ENCODE data around the gene LRCH4.
"Not testable (repeated sequence)": the region's sequence is repeated elsewhere in the genome, so short reads cannot be mapped to it uniquely, and the experiment has no call there.

The LRCH4 gene

GRCh38 chr7:100544967-100545359 lies 41.0 kb downstream of the LRCH4 start:
- DNase-seq (ENCODE audit: low read depth): no peak

GRCh38 chr7:100544386-100544785 lies 41.5 kb downstream of the LRCH4 start:
- no peak for DNase-seq (ENCODE audit: low read depth)

- no peak for DNase-seq (ENCODE audit: low read depth)
Observed at GRCh38 chr7:100543586-100543985, 42.3 kb downstream of the LRCH4 start.

- not testable (repeated sequence) for DNase-seq (ENCODE audit: low read depth)
Observed at GRCh38 chr7:100541309-100541708, 44.6 kb downstream of the LRCH4 start.

GRCh38 chr7:100540073-100540723 lies 45.7 kb downstream of the LRCH4 start:
- DNase-seq (ENCODE audit: low read depth): no peak

GRCh38 chr7:100539436-100540006 lies 46.4 kb downstream of the LRCH4 start:
- no peak for DNase-seq (ENCODE audit: low read depth)

- peak; percentile 100 for DNase-seq (ENCODE audit: low read depth)
Observed at GRCh38 chr7:100538654-100539435, 47.1 kb downstream of the LRCH4 start, which contains the start of gene AGFG2. AGFG2 (plus strand) TSS chr7:100539203; CDS start chr7:100539347, 144 bp downstream.

- DNase-seq (ENCODE audit: low read depth): no peak
Observed at GRCh38 chr7:100538348-100538653, 47.6 kb downstream of the LRCH4 start.

GRCh38 chr7:100536695-100537094 lies 49.2 kb downstream of the LRCH4 start:
- not testable (repeated sequence) for DNase-seq (ENCODE audit: low read depth)

GRCh38 chr7:100535982-100536381 lies 49.9 kb downstream of the LRCH4 start:
- DNase-seq (ENCODE audit: low read depth): not testable (repeated sequence)

GRCh38 chr7:100532165-100533022 lies 53.5 kb downstream of the LRCH4 start:
- no peak for DNase-seq (ENCODE audit: low read depth)

GRCh38 chr7:100528108-100528866 lies 57.6 kb downstream of the LRCH4 start:
- not testable (repeated sequence) for DNase-seq (ENCODE audit: low read depth)
